Calu3 (cell line): ENCODE data around the gene CERS4. TPM values are rescaled to one million over a fixed set of nuclear protein-coding genes. Genes with fewer than 3 reads are reported as not detected.

ENCODE experiments used
- BruUV-seq: library from RNA; stranded (reverse); fragments of 400-500 nt; replicated peaks from 2 replicates; lab custom pipeline; 2021; lab: Mats Ljungman, UMichigan
- CTCF ChIA-PET: fragments of 300-600 bp; sonication (Branson Sonifier 250); formaldehyde crosslinking; loops from one replicate; lab custom pipeline; 2022; ENCODE audit warnings: antibody characterized with exemption; lab: Charles Lee
- DNase-seq: peaks from one replicate; pipeline ENCODE4 v3.0.0; 2022
- H3K27ac Mint-ChIP-seq: one replicate; pipeline ENCODE4 v1.8.0; 2022; ENCODE audit warnings: mixed read lengths; ENCODE audit not compliant: unreplicated experiment
- H3K27me3 Mint-ChIP-seq: one replicate; pipeline ENCODE4 v1.8.0; 2022; ENCODE audit warnings: mixed read lengths; ENCODE audit not compliant: unreplicated experiment
- H3K36me3 Mint-ChIP-seq: one replicate; pipeline ENCODE4 v1.8.0; 2022; ENCODE audit warnings: mild to moderate bottlenecking, moderate library complexity, mixed read lengths; ENCODE audit not compliant: insufficient read depth, unreplicated experiment
- H3K4me1 Mint-ChIP-seq: one replicate; pipeline ENCODE4 v1.8.0; 2022; ENCODE audit warnings: mild to moderate bottlenecking, low read depth, mixed read lengths; ENCODE audit not compliant: unreplicated experiment
- H3K4me3 Mint-ChIP-seq: one replicate; pipeline ENCODE4 v1.8.0; 2022; ENCODE audit warnings: mild to moderate bottlenecking, low read depth, moderate library complexity, mixed read lengths; ENCODE audit not compliant: unreplicated experiment
- H3K9me3 Mint-ChIP-seq: one replicate; pipeline ENCODE4 v1.8.0; 2022; ENCODE audit warnings: low read depth, mixed read lengths; ENCODE audit not compliant: unreplicated experiment
- CTCF ChIP-seq: fragments of 200-600 bp; IDR thresholded peaks from one replicate; pipeline ENCODE4 v1.8.0; 2022; ENCODE audit warnings: antibody characterized with exemption; ENCODE audit not compliant: unreplicated experiment
- intact Hi-C: fragments of 100-400 bp; cut with micrococcal nuclease; formaldehyde crosslinking; loops from one replicate; pipeline ENCODE4 v1.10.0; 2022; ENCODE audit not compliant: unreplicated experiment
- total RNA-seq: library from RNA; stranded (reverse); gene quantifications from 2 replicates; pipeline ENCODE4 v1.2.3, GENCODE V29; 2022

CERS4 gene
- total RNA-seq, 1 experiment from 2014 or later: 13.4 TPM

- intact Hi-C loops: loop anchor here (10.0 kb wide), 1 partner anchor 46 kb away; no protein-coding TSS in a partner anchor
- Mint-ChIP-seq H3K9me3 (no peaks in the 10 kb centered on the region), H3K36me3 (peaks cover 22% of the 10 kb centered on the region), H3K4me3 (no peak overlapping the region), H3K27me3 (no peaks in the 10 kb centered on the region), H3K27ac (no peak overlapping the region), H3K4me1 (peaks cover 15% of the 10 kb centered on the region)
- DNase-seq: no peak
- CTCF ChIA-PET: interaction anchor here (0.6 kb wide), 1 partner anchor 92 kb away, joined by 3 read pairs; no protein-coding TSS in a partner anchor
- BruUV-seq: no TSS peak
- TF ChIP-seq CTCF: no peak
Observed at GRCh38 chr19:8310342-8311055, 101.3 kb downstream of the CERS4 start.

DNA sequence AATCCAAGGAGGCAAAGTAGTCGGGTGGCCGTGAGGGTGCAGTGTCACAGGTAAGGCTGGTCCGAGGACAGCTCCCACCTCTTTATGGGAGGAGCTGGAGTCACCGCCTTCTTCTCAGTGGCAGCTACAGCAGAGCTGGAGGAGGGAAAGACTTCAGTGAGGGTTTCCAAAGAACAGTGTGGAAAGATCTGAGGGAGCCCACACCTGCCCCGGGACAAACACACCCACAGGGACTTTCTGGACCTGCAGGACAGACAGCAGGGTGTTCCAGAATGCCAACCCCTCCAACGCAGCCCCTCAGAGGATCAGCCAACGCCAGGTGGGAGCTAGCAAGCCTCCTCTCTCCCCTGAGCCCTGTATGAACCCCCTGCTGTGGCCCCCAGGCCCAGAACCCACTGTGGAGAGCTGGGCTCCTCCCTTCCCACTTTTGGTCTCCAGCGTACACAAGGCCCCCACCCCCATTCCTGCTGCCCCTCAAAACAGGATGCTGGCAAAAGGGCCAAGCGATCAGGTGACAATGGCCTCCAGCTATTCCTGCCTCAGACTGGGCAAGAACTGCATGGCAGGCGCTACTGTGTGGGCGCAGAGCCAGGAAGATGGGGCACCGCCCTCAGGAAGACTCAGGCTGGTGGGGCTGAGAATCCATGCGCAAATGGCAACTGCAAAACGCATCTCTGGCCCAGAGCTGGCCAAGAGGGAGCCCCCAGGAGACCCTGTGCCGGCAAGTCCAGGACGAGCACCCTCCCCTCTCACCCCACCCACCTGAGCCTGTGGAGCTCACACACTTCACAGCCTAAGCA is 102.5 kb downstream of the CERS4 start:
- intact Hi-C loops: loop anchor here (10.0 kb wide), 1 partner anchor 47 kb away; no protein-coding TSS in a partner anchor
- BruUV-seq: no TSS peak
- no peak overlapping the region for H3K27ac Mint-ChIP-seq
- H3K36me3 Mint-ChIP-seq: peaks cover 22% of the 10 kb centered on the region
- H3K4me1 Mint-ChIP-seq: peaks cover 15% of the 10 kb centered on the region
- H3K9me3 Mint-ChIP-seq: no peaks in the 10 kb centered on the region
- H3K4me3 Mint-ChIP-seq: no peak overlapping the region
- no peak for DNase-seq
- no peaks in the 10 kb centered on the region for H3K27me3 Mint-ChIP-seq
- no peak for TF ChIP-seq CTCF
- CTCF ChIA-PET: no interaction called here

Other genes starting within 250 kb of the CERS4 start
- 81.2 and 84.9 TPM in 2 replicates for gene ELAVL1, start 203.7 kb upstream of the CERS4 start, total RNA-seq
- not detected in 2 replicates for gene CCL25, start 156.6 kb upstream of the CERS4 start, total RNA-seq
- gene FBN3, start 59.8 kb upstream of the CERS4 start, total RNA-seq: 0.54 TPM in 1 of 2 replicates, not detected in the other
- gene CD320, start 99.0 kb downstream of the CERS4 start, total RNA-seq: 54.0 and 54.9 TPM in 2 replicates
- gene NDUFA7, start 112.0 kb downstream of the CERS4 start, total RNA-seq: 38.2 and 44.5 TPM in 2 replicates
- gene RPS28, start 112.1 kb downstream of the CERS4 start, total RNA-seq: 565 and 595 TPM in 2 replicates
- 0.17 TPM in 1 of 2 replicates, not detected in the other for gene KANK3, start 133.9 kb downstream of the CERS4 start, total RNA-seq
- gene ANGPTL4, start 154.8 kb downstream of the CERS4 start, total RNA-seq: 0.97 and 1.6 TPM in 2 replicates
- gene RAB11B, start 181.0 kb downstream of the CERS4 start, total RNA-seq: 57.5 and 75.1 TPM in 2 replicates
- 10.1 and 12.8 TPM in 2 replicates for gene MARCHF2, start 203.9 kb downstream of the CERS4 start, total RNA-seq
- 186 and 204 TPM in 2 replicates for gene HNRNPM, start 235.6 kb downstream of the CERS4 start, total RNA-seq